ENCODE results near the gene GPC1.

GPC1 gene

GRCh38 chr2:240397924-240398645 lies 37.4 kb upstream of the GPC1 start:
- no peak for DNase-seq

- no peak for DNase-seq
Measured at GRCh38 chr2:240398661-240399267, 36.7 kb upstream of the GPC1 start.

GRCh38 chr2:240399419-240400324 lies 35.8 kb upstream of the GPC1 start:
- no peak for DNase-seq

- DNase-seq = no peak
Measured at GRCh38 chr2:240400371-240401161, 34.9 kb upstream of the GPC1 start.

- DNase-seq = no peak
Measured at GRCh38 chr2:240401308-240401707, 34.2 kb upstream of the GPC1 start.

GRCh38 chr2:240401781-240402551 lies 33.5 kb upstream of the GPC1 start:
- DNase-seq = no peak

- DNase-seq = no peak
Measured at GRCh38 chr2:240402566-240403272, 32.7 kb upstream of the GPC1 start.

GRCh38 chr2:240403396-240404104 lies 31.9 kb upstream of the GPC1 start:
- no peak for DNase-seq

- no peak for DNase-seq
Measured at GRCh38 chr2:240404174-240404852, 31.1 kb upstream of the GPC1 start.

GRCh38 chr2:240405133-240405532 lies 30.3 kb upstream of the GPC1 start:
- no peak for DNase-seq

GRCh38 chr2:240405684-240406313 lies 29.7 kb upstream of the GPC1 start:
- no peak for DNase-seq

GRCh38 chr2:240407090-240407489 lies 28.4 kb upstream of the GPC1 start:
- DNase-seq = no peak

GRCh38 chr2:240410004-240410403 lies 25.5 kb upstream of the GPC1 start:
- DNase-seq = no peak

- no peak for DNase-seq
Measured at GRCh38 chr2:240410808-240411207, 24.7 kb upstream of the GPC1 start.

GRCh38 chr2:240411261-240412160 lies 24.0 kb upstream of the GPC1 start:
- DNase-seq = no peak

GRCh38 chr2:240412211-240412861 lies 23.1 kb upstream of the GPC1 start:
- DNase-seq = no peak

GRCh38 chr2:240412975-240413812 lies 22.3 kb upstream of the GPC1 start:
- DNase-seq = no peak
